ENCODE data around the gene KIF1B. TPM values are rescaled to one million over a fixed set of nuclear protein-coding genes. Genes with fewer than 3 reads are reported as not detected.

The KIF1B gene
- total RNA-seq, 2 donors from 2014 or later, result 47.9 to 79.4 TPM

DNA sequence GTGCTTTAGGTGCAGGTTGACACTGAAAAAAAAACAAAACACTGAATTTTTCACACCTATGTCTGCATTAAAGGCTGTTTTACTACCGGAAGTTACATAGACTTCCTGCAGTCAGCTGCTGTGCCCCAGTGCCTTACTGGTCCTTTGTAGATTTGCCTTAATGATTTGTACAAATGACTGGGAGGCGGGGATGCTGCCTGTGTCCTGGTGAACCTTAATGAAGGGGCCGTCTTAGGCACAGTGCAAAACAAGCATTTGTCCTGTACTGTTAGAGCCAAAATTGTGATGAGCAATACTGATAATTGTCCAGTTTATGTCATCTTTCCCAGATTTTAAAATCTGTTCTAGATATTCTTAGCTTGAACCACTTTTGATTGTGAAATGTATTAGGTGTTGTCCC is 97.6 kb downstream of the KIF1B start:
- DNase-seq (ENCODE audit: low spot score), result no peak
- intact Hi-C loops (cut with DNase I), result no loop called here

DNA sequence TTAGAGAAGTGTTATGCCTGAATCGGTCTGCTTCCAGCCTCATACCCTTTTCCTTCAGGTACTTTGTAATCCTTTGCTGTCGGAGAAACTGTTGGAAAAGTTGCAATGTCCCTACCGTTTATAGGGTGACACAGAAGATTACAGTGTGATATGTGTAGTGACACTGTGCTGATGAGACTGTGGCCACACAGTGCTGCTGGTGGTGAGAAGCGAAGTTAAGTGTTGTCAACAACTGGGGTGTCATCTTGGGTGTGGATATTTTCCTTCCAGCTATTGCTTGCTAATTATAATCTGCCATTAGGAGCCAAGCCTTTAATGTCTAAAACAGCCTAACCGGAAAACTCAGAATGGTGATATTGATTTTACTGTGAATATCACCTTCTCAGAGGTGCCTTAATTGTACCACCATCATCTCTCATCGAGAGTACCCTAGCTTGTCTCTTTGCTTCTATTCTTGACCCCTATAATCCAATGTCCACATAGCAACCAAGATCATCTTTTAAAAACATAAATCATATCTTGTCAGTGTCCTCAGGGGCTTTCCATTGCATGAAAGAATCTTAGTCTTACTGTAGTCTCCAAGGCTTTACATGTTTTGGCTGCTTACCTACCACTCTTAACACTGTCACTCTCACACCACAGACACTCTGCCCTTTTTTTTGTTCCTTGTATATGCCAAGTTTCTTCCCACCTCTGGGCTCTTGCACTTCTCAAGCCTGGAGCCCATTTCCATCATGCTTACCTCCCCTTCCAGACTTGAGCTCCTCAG is 99.1 kb downstream of the KIF1B start:
- no peak for DNase-seq (ENCODE audit: low spot score)
- intact Hi-C loops (cut with DNase I), result no loop called here

DNA sequence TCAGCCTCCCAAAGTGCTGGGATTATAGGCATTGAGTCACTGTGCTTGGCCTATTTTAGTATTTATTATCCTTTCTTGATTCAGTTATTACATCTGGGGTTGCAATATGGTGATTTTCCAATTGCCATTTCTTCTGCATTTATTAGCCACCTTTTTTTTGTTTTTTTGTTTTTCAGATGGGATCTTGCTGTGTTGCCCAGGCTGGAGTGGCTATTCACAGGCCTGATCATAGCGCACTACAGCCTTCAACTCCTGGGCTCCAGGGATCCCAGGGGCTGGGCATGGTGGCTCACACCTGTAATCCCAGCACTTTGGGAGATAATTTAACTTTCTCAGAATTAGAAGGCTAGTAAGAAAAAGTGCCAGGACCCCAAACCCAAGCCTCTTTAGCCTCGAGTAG is 106.4 kb downstream of the KIF1B start:
- DNase-seq (ENCODE audit: low spot score), result no peak
- intact Hi-C loops (cut with DNase I), result no loop called here

DNA sequence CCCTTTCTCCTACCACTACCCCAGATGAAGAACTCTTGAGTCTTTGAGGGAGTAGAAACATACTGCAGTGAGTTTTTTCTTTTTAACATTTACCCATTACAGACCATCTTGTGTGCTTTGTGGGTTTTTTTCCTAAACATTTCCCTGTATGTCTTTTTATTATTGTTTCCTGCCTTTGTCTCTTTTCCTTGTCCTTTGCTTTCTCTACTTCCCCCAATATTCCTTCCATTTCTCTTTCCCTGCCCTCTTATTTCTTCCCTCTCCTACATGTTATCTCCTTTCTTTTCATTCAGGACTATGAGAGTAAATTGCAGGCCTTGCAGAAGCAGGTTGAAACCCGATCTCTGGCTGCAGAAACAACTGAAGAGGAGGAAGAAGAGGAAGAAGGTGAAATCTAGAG is 109.4 kb downstream of the KIF1B start:
- DNase-seq (ENCODE audit: low spot score), result no peak
- intact Hi-C loops (cut with DNase I), result no loop called here

- intact Hi-C loops (cut with DNase I), result no loop called here
- no peak for DNase-seq (ENCODE audit: low spot score)
Measured at GRCh38 chr1:10320336-10320735, 110.0 kb downstream of the KIF1B start.

DNA sequence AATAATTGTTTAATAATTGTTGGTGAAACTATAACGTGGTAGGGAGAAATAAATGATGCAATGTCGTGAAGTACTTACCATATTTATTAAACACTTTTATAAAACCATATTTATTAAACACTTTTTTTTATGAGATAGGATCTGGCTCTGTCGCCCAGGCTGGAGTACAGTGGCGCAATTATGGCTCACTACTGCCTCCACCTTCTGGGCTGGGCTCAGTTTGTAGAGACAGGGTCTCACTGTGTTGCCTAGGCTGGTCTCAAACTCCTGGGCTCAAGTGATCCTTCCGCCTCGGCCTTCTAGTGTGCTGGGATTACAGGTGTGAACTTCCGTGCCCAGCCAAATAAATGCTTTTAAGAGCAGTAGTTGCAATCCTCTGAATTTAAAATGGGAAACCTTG is 112.5 kb downstream of the KIF1B start:
- intact Hi-C loops (cut with DNase I), result no loop called here
- DNase-seq (ENCODE audit: low spot score), result no peak

DNA sequence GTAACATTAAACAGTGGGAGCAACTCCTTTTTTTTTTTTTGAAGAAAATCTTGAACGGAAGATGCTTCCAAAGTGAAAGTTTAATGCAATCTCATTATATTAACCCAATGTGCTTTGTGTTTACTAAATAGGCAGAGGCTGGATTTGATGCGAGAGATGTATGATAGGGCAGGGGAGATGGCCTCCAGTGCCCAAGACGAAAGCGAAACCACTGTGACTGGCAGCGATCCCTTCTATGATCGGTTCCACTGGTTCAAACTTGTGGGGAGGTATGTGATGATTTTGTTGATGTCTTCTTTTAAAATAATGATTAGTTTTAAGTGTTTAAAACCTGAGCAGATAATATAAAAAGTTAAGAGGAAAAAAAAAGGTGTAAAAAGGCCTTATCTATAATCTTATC is 114.3 kb downstream of the KIF1B start:
- intact Hi-C loops (cut with DNase I), result no loop called here
- no peak for DNase-seq (ENCODE audit: low spot score)

DNA sequence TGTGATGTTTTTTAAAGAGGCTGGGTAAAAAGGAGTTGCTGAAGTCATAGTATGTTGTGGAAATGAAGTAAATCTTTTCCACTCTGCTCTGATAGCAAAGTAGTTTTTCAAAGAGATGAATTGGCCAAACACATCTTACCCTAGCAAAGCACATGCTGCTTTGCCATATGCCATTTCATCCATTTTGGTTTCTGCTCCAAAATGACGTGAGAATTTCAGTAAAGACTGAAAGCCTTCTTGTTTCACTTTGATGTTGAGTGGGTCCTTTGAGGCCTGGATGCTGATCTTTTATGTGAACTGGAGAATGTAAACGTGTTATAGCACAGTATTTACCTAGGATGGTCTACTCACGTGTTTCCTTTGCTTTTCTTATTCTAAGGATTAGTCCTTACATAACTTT is 115.2 kb downstream of the KIF1B start:
- intact Hi-C loops (cut with DNase I), result no loop called here
- no peak for DNase-seq (ENCODE audit: low spot score)

DNA sequence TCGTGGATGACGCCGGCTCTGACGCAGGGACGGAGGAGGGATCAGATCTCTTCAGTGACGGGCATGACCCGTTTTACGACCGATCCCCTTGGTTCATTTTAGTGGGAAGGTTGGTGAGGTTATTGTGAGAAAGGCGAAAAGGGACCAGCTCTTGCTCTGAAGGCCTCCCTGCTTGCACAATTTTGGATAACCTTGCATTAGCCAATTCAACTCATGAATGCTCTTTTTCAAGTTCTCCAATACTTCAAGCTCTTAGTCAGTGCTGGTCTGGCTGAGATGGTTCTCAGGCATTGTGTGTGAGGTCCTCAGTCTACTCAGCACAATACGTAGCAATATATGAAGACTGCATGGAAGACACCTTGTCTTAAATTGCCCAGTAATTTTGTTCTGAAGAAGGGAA is 115.9 kb downstream of the KIF1B start:
- no peak for DNase-seq (ENCODE audit: low spot score)

GRCh38 chr1:10328180-10328963 is 118.0 kb downstream of the KIF1B start:
- DNase-seq (ENCODE audit: low spot score), result no peak
- intact Hi-C loops (cut with DNase I), result no loop called here

More for the DNA sequence above, 115.9 kb downstream of the KIF1B start:
- intact Hi-C loops (cut with DNase I), result no loop called here

- intact Hi-C loops (cut with DNase I), result no loop called here
Measured at GRCh38 chr1:10337436-10337835, 127.1 kb downstream of the KIF1B start.

GRCh38 chr1:10338047-10338446 is 127.7 kb downstream of the KIF1B start:
- intact Hi-C loops (cut with DNase I), result no loop called here
- DNase-seq (ENCODE audit: low spot score), result no peak

More at GRCh38 chr1:10337436-10337835, 127.1 kb downstream of the KIF1B start:
- no peak for DNase-seq (ENCODE audit: low spot score)

- intact Hi-C loops (cut with DNase I), result no loop called here
- no peak for DNase-seq (ENCODE audit: low spot score)
Measured at GRCh38 chr1:10338611-10339010, 128.2 kb downstream of the KIF1B start.

GRCh38 chr1:10339036-10339567 is 128.7 kb downstream of the KIF1B start:
- DNase-seq (ENCODE audit: low spot score), result no peak
- intact Hi-C loops (cut with DNase I), result no loop called here

- intact Hi-C loops (cut with DNase I), result no loop called here
- no peak for DNase-seq (ENCODE audit: low spot score)
Measured at GRCh38 chr1:10339815-10340214, 129.4 kb downstream of the KIF1B start.

DNA sequence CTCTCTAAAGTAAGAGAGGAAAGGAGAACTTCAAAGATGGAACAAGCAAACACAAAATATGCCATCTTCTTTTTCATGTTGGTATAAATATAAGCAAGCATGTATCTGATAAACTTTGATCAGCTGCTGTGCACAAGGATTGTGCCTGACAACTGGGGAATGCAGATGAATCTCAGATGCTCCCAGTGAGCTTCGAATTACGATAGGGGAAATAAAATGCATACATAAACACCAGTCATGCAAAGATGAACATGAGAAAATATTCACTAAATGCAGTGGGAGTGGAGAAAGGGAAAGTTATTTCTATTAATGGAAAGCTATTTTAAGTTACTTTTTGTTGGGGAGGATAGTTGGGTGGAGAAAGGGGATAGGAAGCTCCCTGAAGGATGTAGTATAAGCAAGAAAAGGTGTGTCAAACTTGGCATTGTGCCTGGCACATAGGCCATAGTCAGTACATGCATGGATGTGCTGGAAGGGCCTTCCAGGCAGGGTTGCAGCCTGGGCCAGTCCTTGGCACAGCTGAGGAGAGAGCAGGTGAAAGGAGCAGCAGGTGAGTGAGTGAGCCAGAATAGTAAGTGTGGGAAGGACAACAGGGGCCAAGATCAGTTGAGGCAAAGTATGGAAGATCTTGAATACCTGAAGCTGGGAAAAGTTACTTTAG is 130.7 kb downstream of the KIF1B start:
- intact Hi-C loops (cut with DNase I), result no loop called here
- no peak for DNase-seq (ENCODE audit: low spot score)

- DNase-seq (ENCODE audit: low spot score), result no peak
- intact Hi-C loops (cut with DNase I), result no loop called here
Measured at GRCh38 chr1:10347109-10347508, 136.7 kb downstream of the KIF1B start.

- no peak for DNase-seq (ENCODE audit: low spot score)
- intact Hi-C loops (cut with DNase I), result no loop called here
Measured at GRCh38 chr1:10353282-10353681, 142.9 kb downstream of the KIF1B start.

DNA sequence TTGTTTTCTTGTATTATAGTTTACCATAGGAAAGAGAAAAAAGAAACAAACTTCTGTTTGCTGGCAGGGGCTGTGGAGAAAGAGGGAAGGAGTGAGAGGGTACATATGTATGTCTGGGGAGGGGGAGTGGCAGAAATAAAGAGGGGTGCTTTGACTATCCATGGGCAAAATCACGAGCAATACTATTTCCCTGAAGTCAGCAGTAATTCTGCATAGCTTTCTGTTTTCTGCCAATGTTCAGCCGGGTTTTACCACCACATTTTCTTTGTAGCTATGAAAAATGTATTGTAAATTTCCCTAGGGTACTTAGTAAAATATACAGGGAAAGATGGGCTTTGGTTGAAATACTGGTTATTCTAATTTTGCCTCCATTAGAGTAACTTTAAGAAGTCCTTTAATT is 143.3 kb downstream of the KIF1B start:
- intact Hi-C loops (cut with DNase I), result no loop called here

GRCh38 chr1:10360045-10360444 is 149.7 kb downstream of the KIF1B start:
- DNase-seq (ENCODE audit: low spot score), result no peak
- intact Hi-C loops (cut with DNase I), result no loop called here

More for the DNA sequence above, 143.3 kb downstream of the KIF1B start:
- no peak for DNase-seq (ENCODE audit: low spot score)
